CD8-positive, alpha-beta memory T cell (primary cell): ENCODE results near the gene RAB21. TPM values are rescaled to one million over a fixed set of nuclear protein-coding genes. Genes with fewer than 3 reads are reported as not detected.
A peak's percentile ranks its signal among the peaks of the same experiment; 100 is the strongest.

ENCODE experiments used
- CTCF ChIA-PET: fragments of 350-600 bp; sonication (Branson Sonifier 250); formaldehyde crosslinking; loops from one replicate; lab custom pipeline; 2021; ENCODE audit warnings: antibody characterized with exemption; lab: Charles Lee
- POLR2A ChIA-PET: fragments of 350-600 bp; sonication (Branson Sonifier 250); formaldehyde crosslinking; loops from one replicate; lab custom pipeline; 2021; ENCODE audit warnings: antibody characterized with exemption; lab: Charles Lee
- DNase-seq, 5 donors: peaks; one replicate each; pipeline versions ENCODE4 v3.0.0 to v3.0.0-alpha.2; 2020 to 2022; ENCODE audit warnings: mixed read lengths in 1 of 5
- H3K27ac ChIP-seq: one replicate; pipeline ENCODE4 v1.7.0; 2013; ENCODE audit warnings: low read depth, mild to moderate bottlenecking, low read length, moderate library complexity
- H3K27me3 ChIP-seq: 2 replicates; pipeline ENCODE4 v1.7.0; 2013; ENCODE audit warnings: low read length, mild to moderate bottlenecking; ENCODE audit not compliant: insufficient read depth, poor library complexity, severe bottlenecking
- H3K36me3 ChIP-seq: 2 replicates; pipeline ENCODE4 v1.7.0; 2013; ENCODE audit warnings: mild to moderate bottlenecking, low read length, moderate library complexity; ENCODE audit not compliant: insufficient read depth
- H3K4me1 ChIP-seq: 2 replicates; pipeline ENCODE4 v1.7.0; 2013; ENCODE audit warnings: mild to moderate bottlenecking, low read length, moderate library complexity; ENCODE audit not compliant: insufficient read depth
- H3K4me3 ChIP-seq: 2 replicates; pipeline ENCODE4 v1.7.0; 2013; ENCODE audit warnings: mild to moderate bottlenecking, low read length
- H3K9me3 ChIP-seq: 2 replicates; pipeline ENCODE4 v1.7.0; 2013; ENCODE audit warnings: mild to moderate bottlenecking, low read length
- H3K27ac Mint-ChIP-seq, 8 donors: one replicate each; pipeline ENCODE4 v1.8.0; 2020 to 2021; ENCODE audit warnings: mixed read lengths in 8 of 8, mild to moderate bottlenecking in 6 of 8, inconsistent platforms in 3 of 8, moderate library complexity in 3 of 8
- H3K27me3 Mint-ChIP-seq, 2 donors: one replicate each; pipeline ENCODE4 v1.8.0; 2020 to 2021; ENCODE audit warnings: mixed read lengths in 2 of 2, mild to moderate bottlenecking in 1 of 2, moderate library complexity in 1 of 2
- H3K36me3 Mint-ChIP-seq, 3 donors: one replicate each; pipeline ENCODE4 v1.8.0; 2020 to 2021; ENCODE audit warnings: mixed read lengths in 3 of 3, inconsistent platforms in 1 of 3, mild to moderate bottlenecking in 1 of 3
- H3K4me1 Mint-ChIP-seq, 3 donors: one replicate each; pipeline ENCODE4 v1.8.0; 2020 to 2021; ENCODE audit warnings: mixed read lengths in 3 of 3, inconsistent platforms in 1 of 3, mild to moderate bottlenecking in 1 of 3
- H3K4me3 Mint-ChIP-seq, 7 donors: one replicate each; pipeline ENCODE4 v1.8.0; 2020 to 2021; ENCODE audit warnings: mixed read lengths in 7 of 7, mild to moderate bottlenecking in 6 of 7, moderate library complexity in 4 of 7, inconsistent platforms in 2 of 7
- H3K9me3 Mint-ChIP-seq, 5 donors: one replicate each; pipeline ENCODE4 v1.8.0; 2020 to 2022; ENCODE audit warnings: mixed read lengths in 5 of 5, mild to moderate bottlenecking in 3 of 5, moderate library complexity in 2 of 5, inconsistent platforms in 1 of 5
- polyA plus RNA-seq: library from polyadenylated mRNA; unstranded; fragments of 300-500 nt; fragmentation: Illumina TruSeq; gene quantifications from one replicate; pipeline ENCODE4 v1.2.3, GENCODE V29; 2021
- total RNA-seq, 2 experiments: library from RNA; stranded (reverse); gene quantifications; one replicate each; pipeline ENCODE4 v1.2.3, GENCODE V29; 2021

RAB21 gene
- total and polyA plus RNA-seq, 3 experiments from 2014 or later: 39.3 to 106 (median 100) TPM

DNA sequence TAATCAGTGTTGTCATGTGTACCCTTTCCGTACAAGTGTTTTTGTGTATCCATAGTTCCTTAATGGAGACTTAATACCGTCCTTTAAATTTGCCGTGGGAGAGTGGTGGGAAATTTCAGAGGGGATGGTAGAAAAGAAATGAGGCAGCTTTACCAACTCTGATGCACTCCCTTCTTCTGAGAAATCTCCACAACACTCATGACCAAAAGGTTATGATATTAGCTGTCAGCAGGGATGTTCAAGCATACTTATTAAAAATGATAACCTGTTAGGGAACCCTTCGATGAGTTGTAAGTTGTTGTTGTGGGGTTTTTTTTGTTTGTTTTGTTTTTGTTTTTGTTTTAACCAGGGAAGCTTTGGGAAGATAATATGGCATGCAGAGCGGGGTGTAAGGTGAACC lies 12.5 kb downstream of the RAB21 start:
- H3K36me3 Mint-ChIP-seq: peaks cover 19 to 33% (median 19%) of the 10 kb centered on the region in 3 donors
- POLR2A ChIA-PET: no interaction called here
- Histone ChIP-seq H3K4me1 (peaks cover 38% of the 10 kb centered on the region), H3K4me3 (no peak overlapping the region), H3K9me3 (no peaks in the 10 kb centered on the region), H3K27ac (no peak overlapping the region), H3K36me3 (peaks cover 21% of the 10 kb centered on the region), H3K27me3 (no peaks in the 10 kb centered on the region)
- no peak for DNase-seq
- peak overlapping the region in 5 of 7 donors; percentile 12 to 61 (median 32) for H3K4me3 Mint-ChIP-seq
- H3K9me3 Mint-ChIP-seq: peaks cover 0 to 6% (median 0%) of the 10 kb centered on the region in 5 donors
- CTCF ChIA-PET: interaction anchor here (1.3 to 2.6 kb wide), 2 partner anchors 20 to 80 kb away, joined by 3 to 11 read pairs; no protein-coding TSS in a partner anchor
- H3K27ac Mint-ChIP-seq: peak overlapping the region; percentile 8 to 79 (median 39)
- peaks cover 64 to 77% (median 73%) of the 10 kb centered on the region in 3 donors for H3K4me1 Mint-ChIP-seq
- H3K27me3 Mint-ChIP-seq: no peaks in the 10 kb centered on the region

DNA sequence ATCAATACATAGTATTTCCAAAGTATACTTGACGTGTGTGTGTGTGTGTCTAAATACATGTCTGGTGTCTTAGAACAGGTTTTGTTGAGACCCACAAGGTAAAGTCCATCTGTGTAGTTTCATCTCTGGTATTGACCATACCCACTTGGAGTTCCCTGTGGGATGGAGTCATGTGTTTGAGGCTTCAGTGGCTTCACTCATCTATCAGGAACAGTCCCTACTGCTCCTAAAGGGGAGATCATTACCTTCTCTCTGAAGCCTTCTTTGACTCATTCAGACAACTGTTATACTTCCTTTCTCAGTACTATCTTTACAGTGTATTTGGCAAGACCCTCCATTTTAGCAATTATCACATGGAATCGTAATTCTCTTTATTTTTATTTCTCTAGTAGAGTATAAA lies 14.2 kb downstream of the RAB21 start:
- Mint-ChIP-seq H3K9me3 (no peaks in the 10 kb centered on the region), H3K27me3 (no peaks in the 10 kb centered on the region), H3K27ac (peak overlapping the region in 5 of 8 donors; percentile 11 to 66 (median 59)), H3K4me1 (peaks cover 61 to 68% (median 65%) of the 10 kb centered on the region in 3 donors), H3K4me3 (peak overlapping the region in 1 of 7 donors; percentile 47), H3K36me3 (peaks cover 15 to 43% (median 24%) of the 10 kb centered on the region in 3 donors)
- Histone ChIP-seq H3K9me3 (no peaks in the 10 kb centered on the region), H3K27me3 (no peaks in the 10 kb centered on the region), H3K27ac (no peak overlapping the region), H3K4me3 (no peak overlapping the region), H3K36me3 (peaks cover 33% of the 10 kb centered on the region), H3K4me1 (peaks cover 35% of the 10 kb centered on the region)
- DNase-seq: no peak
- CTCF ChIA-PET: no interaction called here
- POLR2A ChIA-PET: no interaction called here

DNA sequence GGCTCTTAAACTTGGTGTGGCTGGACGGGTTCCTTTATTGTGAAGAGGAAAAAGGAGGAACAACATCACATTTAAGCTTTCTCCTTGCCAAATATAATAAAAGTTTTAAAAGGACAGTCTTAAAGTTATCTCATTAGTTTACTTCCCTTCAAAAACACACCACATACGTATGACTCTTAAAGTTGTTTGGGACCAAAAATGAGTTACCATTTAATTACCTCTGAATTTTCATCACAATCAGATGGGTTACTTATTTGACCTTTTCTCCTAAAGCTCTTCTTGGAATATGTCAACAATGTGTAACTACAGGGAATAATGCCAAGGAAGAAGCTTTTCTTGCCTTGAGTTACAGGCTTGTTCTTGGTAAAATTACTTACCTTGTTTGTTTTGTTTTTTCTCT lies 16.4 kb downstream of the RAB21 start:
- Histone ChIP-seq H3K27ac (no peak overlapping the region), H3K4me3 (no peak overlapping the region), H3K9me3 (no peaks in the 10 kb centered on the region), H3K36me3 (peaks cover 33% of the 10 kb centered on the region), H3K4me1 (peaks cover 20% of the 10 kb centered on the region), H3K27me3 (no peaks in the 10 kb centered on the region)
- ChIA-PET POLR2A (interaction anchor here (1.2 kb wide), 1 partner anchor 17 kb away, joined by 3 read pairs; the partner anchor contains the start of gene RAB21), CTCF (interaction anchor here (1.1 to 1.2 kb wide), 2 partner anchors 9 to 21 kb away, joined by 4 to 5 read pairs; no protein-coding TSS in a partner anchor)
- H3K4me1 Mint-ChIP-seq: peaks cover 39 to 48% (median 47%) of the 10 kb centered on the region in 3 donors
- no peaks in the 10 kb centered on the region for H3K27me3 Mint-ChIP-seq
- no peak for DNase-seq
- no peak overlapping the region for H3K4me3 Mint-ChIP-seq
- H3K27ac Mint-ChIP-seq: no peak overlapping the region
- H3K9me3 Mint-ChIP-seq: no peaks in the 10 kb centered on the region
- H3K36me3 Mint-ChIP-seq: peaks cover 9 to 52% (median 31%) of the 10 kb centered on the region in 3 donors

DNA sequence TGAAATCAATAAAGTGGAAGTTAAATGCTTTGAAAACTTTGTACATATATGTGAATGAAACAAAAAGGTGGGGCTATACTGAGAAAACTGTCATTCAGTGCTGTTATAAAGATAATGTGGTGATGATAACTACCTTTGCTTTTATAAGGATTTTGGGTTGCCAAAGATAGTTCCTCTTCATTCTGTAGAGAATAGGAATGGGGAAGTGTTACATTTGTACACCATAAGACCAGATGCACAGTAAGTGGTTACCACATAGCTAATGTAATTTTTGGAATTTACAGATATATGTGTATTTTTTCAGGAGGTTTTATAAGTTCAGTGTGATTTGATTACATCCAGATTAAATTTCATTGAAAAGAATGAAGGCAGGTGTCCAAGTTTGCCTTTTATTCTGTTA lies 18.1 kb downstream of the RAB21 start:
- Histone ChIP-seq H3K36me3 (peaks cover 36% of the 10 kb centered on the region), H3K27ac (no peak overlapping the region), H3K4me3 (no peak overlapping the region), H3K9me3 (no peaks in the 10 kb centered on the region), H3K27me3 (no peaks in the 10 kb centered on the region), H3K4me1 (peaks cover 7% of the 10 kb centered on the region)
- ChIA-PET CTCF (no interaction called here), POLR2A (no interaction called here)
- no peaks in the 10 kb centered on the region for H3K9me3 Mint-ChIP-seq
- H3K27me3 Mint-ChIP-seq: no peaks in the 10 kb centered on the region
- DNase-seq: no peak
- H3K36me3 Mint-ChIP-seq: peaks cover 9 to 64% (median 34%) of the 10 kb centered on the region in 3 donors
- H3K27ac Mint-ChIP-seq: peak overlapping the region in 2 of 8 donors; percentile 1 to 14
- no peak overlapping the region for H3K4me3 Mint-ChIP-seq
- peaks cover 23 to 33% (median 32%) of the 10 kb centered on the region in 3 donors for H3K4me1 Mint-ChIP-seq

DNA sequence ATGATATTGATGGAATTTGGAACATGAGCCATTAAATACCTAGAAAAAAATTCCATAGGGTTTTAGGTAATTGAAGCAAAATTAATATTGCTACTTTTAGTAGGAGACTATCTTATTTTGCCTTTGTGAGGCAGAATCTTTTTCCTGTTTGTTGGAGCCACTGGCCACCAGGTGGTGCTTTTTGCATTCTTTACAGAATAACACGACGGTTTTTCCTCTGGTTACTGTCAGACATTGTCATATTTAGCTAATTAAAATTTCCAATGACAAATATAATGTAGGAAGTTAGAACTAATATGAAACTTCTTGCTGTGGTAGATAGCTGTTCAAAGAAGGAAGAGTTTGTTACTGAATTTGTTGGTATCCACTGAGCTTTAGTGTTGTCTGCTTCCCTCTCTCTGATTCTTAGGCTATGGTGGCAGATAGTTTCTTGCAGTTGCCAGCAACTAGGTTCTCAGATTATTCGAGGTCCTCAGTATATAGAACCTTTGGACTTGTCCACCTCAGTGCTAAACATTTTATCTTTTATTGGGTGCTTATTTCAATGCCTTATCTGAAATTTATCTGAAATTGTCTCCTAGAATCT lies 25.7 kb downstream of the RAB21 start:
- Histone ChIP-seq H3K36me3 (peaks cover 4% of the 10 kb centered on the region), H3K27ac (no peak overlapping the region), H3K27me3 (no peaks in the 10 kb centered on the region), H3K9me3 (no peaks in the 10 kb centered on the region), H3K4me3 (no peak overlapping the region), H3K4me1 (no peaks in the 10 kb centered on the region)
- DNase-seq: peak; percentile 10 to 58 (median 15)
- ChIA-PET POLR2A (no interaction called here), CTCF (interaction anchor here (0.8 to 2.4 kb wide), 11 partner anchors 9 to 150 kb away, joined by 3 to 10 read pairs (median 6); partner anchors contain the start of gene RAB21)
- H3K36me3 Mint-ChIP-seq: peaks cover 0 to 63% (median 14%) of the 10 kb centered on the region in 3 donors
- no peak overlapping the region for H3K4me3 Mint-ChIP-seq
- peak overlapping the region in 7 of 8 donors; percentile 3 to 61 (median 30) for H3K27ac Mint-ChIP-seq
- H3K9me3 Mint-ChIP-seq: no peaks in the 10 kb centered on the region
- H3K4me1 Mint-ChIP-seq: peaks cover 6 to 18% (median 13%) of the 10 kb centered on the region in 3 donors
- H3K27me3 Mint-ChIP-seq: no peaks in the 10 kb centered on the region

DNA sequence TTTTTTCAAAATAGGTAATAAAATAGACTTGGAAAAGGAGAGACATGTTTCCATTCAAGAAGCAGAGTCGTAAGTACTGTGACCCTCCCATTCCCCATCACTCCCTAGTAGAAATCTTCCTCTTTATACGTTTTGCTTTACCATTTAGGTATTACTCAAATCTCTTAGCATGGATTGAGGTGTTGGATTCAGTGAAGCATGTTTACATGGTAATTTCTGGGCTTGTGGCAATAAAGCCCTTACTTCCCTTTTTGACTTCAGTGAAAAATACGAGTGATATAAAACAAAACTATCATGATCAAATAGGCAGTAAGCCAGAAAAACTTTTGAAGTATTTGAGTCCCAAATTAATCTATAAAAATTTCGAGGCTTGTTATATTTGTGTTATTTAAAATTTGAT lies 27.4 kb downstream of the RAB21 start:
- Mint-ChIP-seq H3K4me3 (no peak overlapping the region), H3K27me3 (no peaks in the 10 kb centered on the region), H3K4me1 (peaks cover 9 to 18% (median 13%) of the 10 kb centered on the region in 3 donors), H3K9me3 (no peaks in the 10 kb centered on the region), H3K27ac (no peak overlapping the region), H3K36me3 (peaks cover 6 to 67% (median 14%) of the 10 kb centered on the region in 3 donors)
- no peaks in the 10 kb centered on the region for H3K9me3 ChIP-seq
- H3K27ac ChIP-seq: no peak overlapping the region
- no peaks in the 10 kb centered on the region for H3K4me1 ChIP-seq
- CTCF ChIA-PET: no interaction called here
- H3K4me3 ChIP-seq: no peak overlapping the region
- no peaks in the 10 kb centered on the region for H3K27me3 ChIP-seq
- peaks cover 11% of the 10 kb centered on the region for H3K36me3 ChIP-seq
- POLR2A ChIA-PET: no interaction called here
- DNase-seq: no peak

DNA sequence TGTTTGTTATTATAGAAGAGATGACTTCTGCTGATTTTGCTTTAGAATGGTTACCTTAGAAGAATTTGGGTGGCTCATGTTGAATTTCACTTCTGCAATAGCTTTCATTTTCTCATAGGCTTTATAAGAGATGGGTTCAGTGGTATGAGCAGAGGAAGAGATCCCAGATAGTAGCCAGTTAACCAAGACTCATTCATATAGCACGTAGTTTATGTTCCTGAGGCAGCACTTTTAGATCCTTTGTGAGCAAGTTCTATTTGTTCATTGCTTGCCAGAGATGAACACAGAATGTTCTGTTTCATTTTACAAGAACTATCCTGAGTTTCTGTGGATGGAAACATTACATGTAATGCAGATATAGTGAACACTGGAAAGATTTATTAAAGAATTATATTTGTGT lies 32.2 kb downstream of the RAB21 start:
- Histone ChIP-seq H3K27ac (no peak overlapping the region), H3K36me3 (peaks cover 11% of the 10 kb centered on the region), H3K4me1 (no peaks in the 10 kb centered on the region), H3K4me3 (no peak overlapping the region), H3K9me3 (no peaks in the 10 kb centered on the region), H3K27me3 (no peaks in the 10 kb centered on the region)
- no peak for DNase-seq
- no peaks in the 10 kb centered on the region for H3K27me3 Mint-ChIP-seq
- no peak overlapping the region for H3K4me3 Mint-ChIP-seq
- H3K36me3 Mint-ChIP-seq: peaks cover 6 to 50% (median 19%) of the 10 kb centered on the region in 3 donors
- H3K4me1 Mint-ChIP-seq: peaks cover 0 to 6% (median 4%) of the 10 kb centered on the region in 3 donors
- POLR2A ChIA-PET: no interaction called here
- CTCF ChIA-PET: no interaction called here
- no peaks in the 10 kb centered on the region for H3K9me3 Mint-ChIP-seq
- H3K27ac Mint-ChIP-seq: peak overlapping the region in 1 of 8 donors; percentile 8

DNA sequence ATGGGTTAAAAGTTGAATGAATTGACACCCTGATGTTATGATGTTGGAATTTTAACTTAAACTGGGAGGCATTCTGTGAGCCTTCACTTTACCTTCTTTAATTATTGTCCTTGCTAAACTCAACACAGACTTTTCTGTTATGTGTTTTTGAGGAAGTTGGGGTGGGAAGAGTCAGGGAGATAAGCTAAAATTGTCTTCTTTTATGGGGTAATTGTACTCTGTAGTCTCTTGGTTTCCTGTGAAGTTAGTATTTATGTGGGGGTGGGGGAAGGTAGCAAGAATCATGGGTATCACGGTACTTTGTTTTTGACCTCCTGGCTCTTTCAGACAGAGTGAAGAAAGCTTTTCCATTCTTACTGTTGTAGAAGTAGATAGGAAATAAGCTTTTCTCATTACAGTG lies 32.9 kb downstream of the RAB21 start:
- DNase-seq: no peak
- Histone ChIP-seq H3K4me1 (no peaks in the 10 kb centered on the region), H3K9me3 (no peaks in the 10 kb centered on the region), H3K27me3 (no peaks in the 10 kb centered on the region), H3K4me3 (no peak overlapping the region), H3K36me3 (peaks cover 11% of the 10 kb centered on the region), H3K27ac (no peak overlapping the region)
- POLR2A ChIA-PET: no interaction called here
- no peaks in the 10 kb centered on the region for H3K27me3 Mint-ChIP-seq
- H3K27ac Mint-ChIP-seq: peak overlapping the region in 5 of 8 donors; percentile 1 to 81 (median 39)
- no peaks in the 10 kb centered on the region for H3K9me3 Mint-ChIP-seq
- CTCF ChIA-PET: interaction anchor here (0.9 kb wide), 1 partner anchor 59 kb away, joined by 4 read pairs; no protein-coding TSS in a partner anchor
- no peak overlapping the region for H3K4me3 Mint-ChIP-seq
- H3K4me1 Mint-ChIP-seq: peaks cover 0 to 6% (median 4%) of the 10 kb centered on the region in 3 donors
- H3K36me3 Mint-ChIP-seq: peaks cover 6 to 45% (median 19%) of the 10 kb centered on the region in 3 donors
